ENCODE measurements around the gene TCP11.

The TCP11 gene

GRCh38 chr6:35173044-35173426 is 31.9 kb upstream of the TCP11 start:
- TF ChIP-seq CTCF (IDR thresholded peaks at IDR 0.05; ENCODE audit: insufficient read depth, missing control alignments) = no peak
- no peak for FAIRE-seq
- DNase-seq (ENCODE audit: insufficient read length, low spot score) = no peak

DNA sequence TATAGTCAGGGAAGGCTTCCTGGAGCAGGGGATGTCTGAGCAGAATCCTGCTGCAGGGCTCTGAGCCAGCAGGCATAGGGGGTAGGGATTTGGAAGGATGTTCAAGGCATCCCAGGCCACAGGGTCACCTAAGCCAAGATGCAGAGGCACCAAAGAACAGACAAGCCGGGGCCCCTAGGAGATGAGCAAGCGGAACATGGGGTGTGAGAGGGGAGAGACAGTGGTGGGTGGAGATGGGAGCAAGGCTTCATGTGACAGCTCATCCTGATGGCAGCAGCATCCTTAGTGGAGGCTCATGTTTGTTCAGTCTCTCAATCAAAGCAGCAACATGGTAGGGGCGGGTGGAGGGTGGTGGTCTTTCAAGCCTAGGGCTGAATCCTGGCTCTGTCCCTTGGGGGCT is 29.8 kb upstream of the TCP11 start:
- FAIRE-seq (no peak), DNase-seq (ENCODE audit: insufficient read length, low spot score) (no peak)
- TF ChIP-seq CTCF (IDR thresholded peaks at IDR 0.05; ENCODE audit: insufficient read depth, missing control alignments) = no peak

DNA sequence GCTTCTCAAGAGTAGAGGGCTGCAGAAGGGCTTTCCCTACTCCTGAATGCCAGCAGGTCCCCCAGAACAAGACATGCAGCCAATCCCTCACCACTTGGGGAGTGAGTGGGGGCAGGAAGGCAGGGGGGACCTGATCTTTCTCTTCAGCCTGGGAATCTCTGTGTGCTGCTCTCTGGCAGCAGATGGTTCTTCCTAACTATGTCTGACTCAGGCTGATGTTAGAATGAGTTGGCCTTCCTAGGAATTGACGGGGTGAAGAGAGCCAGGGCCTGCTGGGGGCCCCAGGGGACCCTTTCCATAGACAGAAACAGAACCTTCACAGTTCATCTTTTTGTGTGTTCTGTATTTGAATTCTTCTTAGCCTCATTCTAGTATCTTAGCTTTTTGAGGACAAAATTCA is 29.0 kb upstream of the TCP11 start:
- DNase-seq (ENCODE audit: insufficient read length, low spot score) (no peak), FAIRE-seq (no peak)
- no peak for TF ChIP-seq CTCF (IDR thresholded peaks at IDR 0.05; ENCODE audit: insufficient read depth, missing control alignments)

- FAIRE-seq (no peak), DNase-seq (ENCODE audit: insufficient read length, low spot score) (no peak)
- TF ChIP-seq CTCF (IDR thresholded peaks at IDR 0.05; ENCODE audit: insufficient read depth, missing control alignments) = no peak
Measured at GRCh38 chr6:35168461-35168861, 27.3 kb upstream of the TCP11 start.

GRCh38 chr6:35167505-35167904 is 26.4 kb upstream of the TCP11 start:
- no peak for TF ChIP-seq CTCF (IDR thresholded peaks at IDR 0.05; ENCODE audit: insufficient read depth, missing control alignments)
- DNase-seq (ENCODE audit: insufficient read length, low spot score) = no peak
- no peak for FAIRE-seq

DNA sequence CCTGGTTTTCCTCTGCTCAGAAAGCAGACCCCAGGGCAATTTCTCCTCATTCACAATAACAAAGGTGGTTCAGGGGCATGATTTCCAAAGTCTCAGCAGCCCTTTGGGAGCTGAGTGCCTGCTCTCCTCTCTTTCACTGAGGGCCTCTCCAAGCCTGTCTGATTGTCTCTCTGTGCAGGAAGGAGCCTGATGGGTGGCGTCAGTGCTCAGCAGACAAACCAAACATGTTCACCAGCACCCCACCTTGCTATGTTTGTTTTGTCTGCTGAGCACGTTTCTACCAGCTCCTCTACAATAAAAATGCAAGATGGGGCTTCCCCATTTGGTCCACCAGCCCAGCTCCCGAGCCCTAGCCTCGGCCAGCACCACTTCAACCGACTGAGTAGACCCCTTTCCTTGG is 25.4 kb upstream of the TCP11 start:
- FAIRE-seq (no peak), DNase-seq (ENCODE audit: insufficient read length, low spot score) (no peak)
- no peak for TF ChIP-seq CTCF (IDR thresholded peaks at IDR 0.05; ENCODE audit: insufficient read depth, missing control alignments)

- TF ChIP-seq CTCF (IDR thresholded peaks at IDR 0.05; ENCODE audit: insufficient read depth, missing control alignments) = no peak
- FAIRE-seq = no peak
- DNase-seq (ENCODE audit: insufficient read length, low spot score) = no peak
Measured at GRCh38 chr6:35166116-35166515, 25.0 kb upstream of the TCP11 start.

Measured in D721Med (cell line).